Mesenchymal stem cell (in vitro differentiated cells and primary cell): ENCODE measurements around the gene PTN.

Experiments
- DNase-seq: peaks from one replicate; pipeline ENCODE4 v3.0.0-alpha.2; 2013
- H2AFZ ChIP-seq: one replicate; pipeline ENCODE4 v1.6.1; 2013; ENCODE audit warnings: low read depth, mild to moderate bottlenecking, control low read depth, inconsistent platforms, low read length, moderate library complexity
- H2AK5ac ChIP-seq: 2 replicates; pipeline ENCODE4 v1.6.1; 2013; ENCODE audit warnings: low read length, moderate library complexity, mild to moderate bottlenecking, inconsistent platforms; ENCODE audit not compliant: severe bottlenecking
- H2BK120ac ChIP-seq: one replicate; pipeline ENCODE4 v1.6.1; 2013; ENCODE audit warnings: low read depth, mild to moderate bottlenecking, inconsistent platforms, low read length, moderate library complexity
- H2BK12ac ChIP-seq, 2 experiments: one replicate each; pipeline ENCODE4 v1.6.1; 2013; ENCODE audit warnings: inconsistent platforms in 2 of 2, low read length in 2 of 2, mild to moderate bottlenecking in 2 of 2, moderate library complexity in 2 of 2, control low read depth in 1 of 2
- H2BK15ac ChIP-seq: one replicate; pipeline ENCODE4 v1.6.1; 2013; ENCODE audit warnings: mild to moderate bottlenecking, low read depth, inconsistent platforms; ENCODE audit not compliant: poor library complexity, severe bottlenecking
- H2BK5ac ChIP-seq: 2 replicates; pipeline ENCODE4 v1.6.1; 2013; ENCODE audit warnings: low read depth, mild to moderate bottlenecking, low read length, control low read depth, inconsistent platforms; ENCODE audit not compliant: poor library complexity, severe bottlenecking
- H3K14ac ChIP-seq, 2 experiments: one replicate each; pipeline ENCODE4 v1.6.1; 2013; ENCODE audit warnings: inconsistent platforms in 2 of 2, low read length in 2 of 2, control low read depth in 1 of 2, mild to moderate bottlenecking in 1 of 2, moderate library complexity in 1 of 2
- H3K18ac ChIP-seq, 2 experiments: one replicate each; pipeline ENCODE4 v1.6.1; 2013; ENCODE audit warnings: inconsistent platforms in 2 of 2, low read length in 2 of 2, control low read depth in 1 of 2, low read depth in 1 of 2, mild to moderate bottlenecking in 1 of 2
- H3K23ac ChIP-seq, 2 experiments: one replicate each; pipeline ENCODE4 v1.6.1; 2013; ENCODE audit warnings: inconsistent platforms in 2 of 2, low read length in 2 of 2, mild to moderate bottlenecking in 2 of 2, moderate library complexity in 2 of 2, control low read depth in 1 of 2
- H3K27ac ChIP-seq: 2 replicates; pipeline ENCODE4 v1.5.1; 2013; ENCODE audit warnings: mild to moderate bottlenecking, moderate library complexity, low read length, control low read depth, inconsistent platforms; ENCODE audit not compliant: poor library complexity, severe bottlenecking
- H3K27me3 ChIP-seq, 2 experiments: 2 replicates each; pipeline versions ENCODE4 v1.6.1 to v1.7.0; 2013; ENCODE audit warnings: low read length in 2 of 2, mild to moderate bottlenecking in 2 of 2, moderate library complexity in 2 of 2, control low read depth in 1 of 2, inconsistent platforms in 1 of 2; ENCODE audit not compliant: control insufficient read depth in 1 of 2, insufficient read depth in 1 of 2
- H3K36me3 ChIP-seq, 2 experiments: 2 replicates each; pipeline versions ENCODE4 v1.6.1 to v1.7.0; 2013; ENCODE audit warnings: low read length in 2 of 2, control low read depth in 1 of 2, inconsistent platforms in 1 of 2, low read depth in 1 of 2, mild to moderate bottlenecking in 1 of 2; ENCODE audit not compliant: insufficient read depth in 2 of 2, control insufficient read depth in 1 of 2
- H3K4ac ChIP-seq, 2 experiments: one replicate each; pipeline ENCODE4 v1.6.1; 2013; ENCODE audit warnings: inconsistent platforms in 2 of 2, low read length in 2 of 2, mild to moderate bottlenecking in 2 of 2, moderate library complexity in 2 of 2, control low read depth in 1 of 2, low read depth in 1 of 2
- H3K4me1 ChIP-seq: 2 replicates; pipeline ENCODE4 v1.6.1; 2013; ENCODE audit warnings: low read depth, low read length, control low read depth; ENCODE audit not compliant: control insufficient read depth, insufficient read depth
- H3K4me2 ChIP-seq: 2 replicates; pipeline ENCODE4 v1.6.1; 2013; ENCODE audit warnings: low read length, mild to moderate bottlenecking, inconsistent platforms; ENCODE audit not compliant: poor library complexity, severe bottlenecking
- H3K4me3 ChIP-seq, 2 experiments: 2 replicates each; pipeline versions ENCODE4 v1.5.1 to v1.7.0; 2013; ENCODE audit warnings: low read length in 2 of 2, mild to moderate bottlenecking in 2 of 2, control low read depth in 1 of 2, low read depth in 1 of 2; ENCODE audit not compliant: insufficient read depth in 1 of 2
- H3K79me1 ChIP-seq: replicated peaks from 2 replicates; pipeline ENCODE4 v1.6.1; 2013; ENCODE audit warnings: mild to moderate bottlenecking, control low read depth, low read length, inconsistent platforms; ENCODE audit not compliant: poor library complexity, severe bottlenecking
- H3K9ac ChIP-seq: 2 replicates; pipeline ENCODE4 v1.7.0; 2013; ENCODE audit warnings: mild to moderate bottlenecking, low read length, moderate library complexity
- H3K9me3 ChIP-seq: 2 replicates; pipeline ENCODE4 v1.7.0; 2013; ENCODE audit warnings: mild to moderate bottlenecking, low read length; ENCODE audit not compliant: control insufficient read depth
- H4K8ac ChIP-seq: one replicate; pipeline ENCODE4 v1.6.1; 2013; ENCODE audit warnings: inconsistent platforms, mild to moderate bottlenecking, low read length, moderate library complexity
- H4K91ac ChIP-seq: one replicate; pipeline ENCODE4 v1.6.1; 2013; ENCODE audit warnings: mild to moderate bottlenecking, low read length, inconsistent platforms
- WGBS: methylation state at CpG from one replicate; pipeline ENCODE4 v1.1.7; 2013; ENCODE audit warnings: mixed read lengths; 5-methylcytosine and 5-hydroxymethylcytosine counted together

PTN gene

DNA sequence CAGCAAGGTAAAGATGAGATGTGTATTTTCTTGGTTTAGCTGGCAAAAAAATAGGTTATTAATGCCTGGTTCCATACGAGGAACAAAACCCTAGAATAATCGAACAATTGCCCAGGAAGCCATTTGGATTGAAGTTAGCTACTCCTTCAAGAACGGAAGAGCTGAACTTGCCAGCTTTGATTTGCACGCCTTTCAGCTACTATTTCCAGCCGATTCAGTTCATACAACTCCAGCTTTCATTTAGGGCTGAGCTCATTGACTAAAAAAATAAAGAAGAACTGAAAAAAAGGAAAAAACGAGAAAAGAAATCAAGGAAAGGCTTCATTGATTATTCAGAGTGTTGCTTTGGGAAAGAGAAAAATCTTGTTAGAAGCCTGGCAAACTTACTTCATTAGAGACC lies 60.4 kb downstream of the PTN start:
- no peak overlapping the region for H2BK120ac ChIP-seq

DNA sequence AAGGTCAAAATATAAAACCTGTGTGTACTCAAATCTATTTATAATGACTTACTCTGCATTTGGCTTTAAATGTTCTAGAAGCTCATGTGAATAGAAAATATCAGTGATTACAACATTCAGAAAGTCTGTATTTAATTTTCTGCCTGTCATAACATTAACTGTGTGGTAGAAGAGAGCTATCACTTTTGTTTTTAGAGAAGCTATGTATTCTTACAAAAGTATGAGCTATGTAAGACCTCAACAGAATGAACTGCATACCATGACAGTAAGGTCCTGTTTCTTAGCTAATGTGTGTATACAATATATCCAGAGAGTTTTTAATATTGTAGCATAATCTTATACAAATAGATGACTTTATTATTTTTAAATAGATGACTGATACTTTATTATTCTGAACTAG lies 61.5 kb downstream of the PTN start:
- Histone ChIP-seq H3K18ac (no peak overlapping the region), H2AFZ (no peak overlapping the region), H3K79me1 (no peaks in the 10 kb centered on the region), H2BK120ac (no peak overlapping the region), H2AK5ac (no peak overlapping the region), H2BK15ac (no peak overlapping the region), H3K14ac (no peak overlapping the region), H3K9ac (no peak overlapping the region), H3K4me1 (no peaks in the 10 kb centered on the region), H3K36me3 (no peaks in the 10 kb centered on the region), H3K4me2 (no peak overlapping the region), H2BK5ac (no peak overlapping the region), H3K4me3 (no peak overlapping the region), H2BK12ac (no peak overlapping the region), H3K27me3 (no peaks in the 10 kb centered on the region), H3K27ac (no peak overlapping the region), H3K23ac (no peak overlapping the region), H4K8ac (no peak overlapping the region), H3K4ac (no peak overlapping the region), H4K91ac (no peak overlapping the region), H3K9me3 (no peaks in the 10 kb centered on the region)
- no peak for DNase-seq

More for the DNA sequence above, 60.4 kb downstream of the PTN start:
- no peak overlapping the region for H3K27ac ChIP-seq
- DNase-seq: no peak
- no peaks in the 10 kb centered on the region for H3K27me3 ChIP-seq
- no peak overlapping the region for H2AK5ac ChIP-seq
- H3K9me3 ChIP-seq: no peaks in the 10 kb centered on the region
- no peak overlapping the region for H2BK12ac ChIP-seq
- H3K23ac ChIP-seq: no peak overlapping the region
- no peak overlapping the region for H3K9ac ChIP-seq
- 84% methylated on average over 4 of the region's 6 CpGs for WGBS
- no peak overlapping the region for H4K8ac ChIP-seq
- H3K4ac ChIP-seq: no peak overlapping the region
- H3K4me1 ChIP-seq: no peaks in the 10 kb centered on the region
- H2BK5ac ChIP-seq: no peak overlapping the region
- no peak overlapping the region for H3K4me2 ChIP-seq
- H3K18ac ChIP-seq: no peak overlapping the region
- no peak overlapping the region for H3K14ac ChIP-seq
- no peak overlapping the region for H2BK15ac ChIP-seq
- no peak overlapping the region for H4K91ac ChIP-seq
- H3K79me1 ChIP-seq: no peaks in the 10 kb centered on the region
- no peak overlapping the region for H2AFZ ChIP-seq
- H3K36me3 ChIP-seq: no peaks in the 10 kb centered on the region
- no peak overlapping the region for H3K4me3 ChIP-seq

DNA sequence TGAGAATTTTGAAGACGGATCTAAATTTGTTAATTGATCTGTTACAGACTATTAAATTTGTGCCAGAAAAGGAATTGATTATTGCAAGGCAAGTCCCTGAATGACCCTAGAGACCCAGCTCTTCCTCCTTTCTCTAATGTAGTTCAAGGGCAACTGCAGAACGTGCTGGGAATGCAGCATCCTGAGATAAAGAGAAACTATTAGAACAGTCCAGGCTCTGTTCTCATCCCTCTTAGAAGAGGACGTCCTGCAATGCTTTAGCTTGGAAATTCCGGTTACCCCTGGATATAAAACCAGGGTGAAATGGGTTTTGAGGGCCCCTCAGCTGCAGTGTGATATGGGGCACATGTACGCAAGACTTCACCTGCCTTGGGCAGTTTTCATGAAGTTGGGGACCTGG lies 67.3 kb downstream of the PTN start:
- H3K27ac ChIP-seq: no peak overlapping the region
- no peak overlapping the region for H3K23ac ChIP-seq
- H3K36me3 ChIP-seq: no peaks in the 10 kb centered on the region
- no peak overlapping the region for H3K9ac ChIP-seq
- no peak overlapping the region for H3K4me2 ChIP-seq
- WGBS: 93% methylated on average over 4 of the region's 5 CpGs
- H3K79me1 ChIP-seq: no peaks in the 10 kb centered on the region
- H3K4me1 ChIP-seq: no peaks in the 10 kb centered on the region
- H2AK5ac ChIP-seq: no peak overlapping the region
- no peak overlapping the region for H4K8ac ChIP-seq
- H3K4ac ChIP-seq: no peak overlapping the region
- no peak overlapping the region for H2BK120ac ChIP-seq
- no peak overlapping the region for H3K18ac ChIP-seq
- DNase-seq: no peak
- no peak overlapping the region for H2BK12ac ChIP-seq
- no peak overlapping the region for H2BK5ac ChIP-seq
- H3K4me3 ChIP-seq: no peak overlapping the region
- H3K9me3 ChIP-seq: no peaks in the 10 kb centered on the region
- no peak overlapping the region for H3K14ac ChIP-seq
- H2AFZ ChIP-seq: peak overlapping the region; percentile 27
- H3K27me3 ChIP-seq: no peaks in the 10 kb centered on the region
- H2BK15ac ChIP-seq: no peak overlapping the region
- H4K91ac ChIP-seq: no peak overlapping the region

DNA sequence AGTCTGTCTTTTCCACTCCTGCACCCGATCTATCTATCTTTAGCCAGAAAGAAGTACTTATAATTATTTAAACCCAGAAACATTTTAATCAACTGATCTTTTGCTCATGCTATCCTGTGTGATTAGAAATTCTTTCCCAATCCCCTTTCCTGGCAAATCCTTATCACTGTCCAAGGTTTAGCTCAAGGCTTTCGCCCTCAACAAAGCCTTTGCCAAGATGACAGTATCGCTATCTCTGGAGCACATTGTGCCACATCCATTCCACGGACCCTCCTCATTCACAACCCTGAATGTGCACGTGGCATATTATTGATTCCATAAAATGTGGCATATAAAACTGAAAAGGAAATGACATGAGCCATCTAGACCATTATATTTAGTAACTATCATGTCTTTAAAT lies 71.3 kb downstream of the PTN start:
- no peak overlapping the region for H3K9ac ChIP-seq
- H3K9me3 ChIP-seq: no peaks in the 10 kb centered on the region
- H3K4me3 ChIP-seq: no peak overlapping the region
- no peak overlapping the region for H4K91ac ChIP-seq
- no peaks in the 10 kb centered on the region for H3K27me3 ChIP-seq
- no peak overlapping the region for H2AFZ ChIP-seq
- DNase-seq: no peak
- H3K23ac ChIP-seq: no peak overlapping the region
- no peak overlapping the region for H3K18ac ChIP-seq
- H3K36me3 ChIP-seq: no peaks in the 10 kb centered on the region
- no peak overlapping the region for H2BK15ac ChIP-seq
- H3K4me1 ChIP-seq: no peaks in the 10 kb centered on the region
- H3K14ac ChIP-seq: no peak overlapping the region
- H4K8ac ChIP-seq: no peak overlapping the region
- no peak overlapping the region for H2BK5ac ChIP-seq
- H3K79me1 ChIP-seq: no peaks in the 10 kb centered on the region
- WGBS: 100% methylated on average over 2 of the region's 5 CpGs
- no peak overlapping the region for H3K4me2 ChIP-seq
- H2BK120ac ChIP-seq: no peak overlapping the region
- H2BK12ac ChIP-seq: no peak overlapping the region
- H3K27ac ChIP-seq: no peak overlapping the region
- no peak overlapping the region for H3K4ac ChIP-seq
- H2AK5ac ChIP-seq: no peak overlapping the region
